Dermis blood vessel endothelial cell (primary cell): Measurements from ENCODE around the gene DEPDC4. TPM values are rescaled to one million over a fixed set of nuclear protein-coding genes. Genes with fewer than 3 reads are reported as not detected.
A peak's percentile ranks its signal among the peaks of the same experiment; 100 is the strongest.

Source experiments
- DNase-seq: peaks from one replicate; pipeline ENCODE4 v3.0.0; 2010
- total RNA-seq: library from RNA; depleted of rRNA; stranded (reverse); fragments of >200 nt; gene quantifications from 2 replicates; pipeline ENCODE4 v1.2.3, GENCODE V29; 2014

The DEPDC4 gene
- total RNA-seq, 1 donor from 2014 or later: 0.17 TPM

GRCh38 chr12:100213016-100213891, 53.6 kb downstream of the DEPDC4 start:
- no peak for DNase-seq

DNA sequence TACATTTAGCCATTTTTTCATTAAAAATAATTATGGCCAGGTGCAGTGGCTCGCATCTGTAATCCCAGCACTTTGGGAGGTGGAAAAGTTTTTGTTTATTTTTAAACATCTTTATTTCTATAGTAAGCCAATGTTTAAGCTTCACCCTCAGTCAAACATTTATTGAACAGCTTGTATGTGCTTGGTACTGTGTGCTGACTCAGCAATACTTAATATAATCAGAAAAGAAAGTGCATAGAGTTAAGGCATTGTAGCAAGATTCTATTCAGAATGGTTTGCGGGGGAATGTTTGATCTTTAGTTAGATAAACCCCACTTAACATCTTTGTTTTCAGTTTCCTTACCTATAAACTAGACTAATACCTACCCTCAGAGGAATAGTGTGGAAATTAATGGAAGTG, 55.2 kb downstream of the DEPDC4 start:
- DNase-seq: no peak

GRCh38 chr12:100208834-100209233, 58.0 kb downstream of the DEPDC4 start:
- DNase-seq: no peak

GRCh38 chr12:100207311-100207710, 59.6 kb downstream of the DEPDC4 start:
- DNase-seq: no peak

DNA sequence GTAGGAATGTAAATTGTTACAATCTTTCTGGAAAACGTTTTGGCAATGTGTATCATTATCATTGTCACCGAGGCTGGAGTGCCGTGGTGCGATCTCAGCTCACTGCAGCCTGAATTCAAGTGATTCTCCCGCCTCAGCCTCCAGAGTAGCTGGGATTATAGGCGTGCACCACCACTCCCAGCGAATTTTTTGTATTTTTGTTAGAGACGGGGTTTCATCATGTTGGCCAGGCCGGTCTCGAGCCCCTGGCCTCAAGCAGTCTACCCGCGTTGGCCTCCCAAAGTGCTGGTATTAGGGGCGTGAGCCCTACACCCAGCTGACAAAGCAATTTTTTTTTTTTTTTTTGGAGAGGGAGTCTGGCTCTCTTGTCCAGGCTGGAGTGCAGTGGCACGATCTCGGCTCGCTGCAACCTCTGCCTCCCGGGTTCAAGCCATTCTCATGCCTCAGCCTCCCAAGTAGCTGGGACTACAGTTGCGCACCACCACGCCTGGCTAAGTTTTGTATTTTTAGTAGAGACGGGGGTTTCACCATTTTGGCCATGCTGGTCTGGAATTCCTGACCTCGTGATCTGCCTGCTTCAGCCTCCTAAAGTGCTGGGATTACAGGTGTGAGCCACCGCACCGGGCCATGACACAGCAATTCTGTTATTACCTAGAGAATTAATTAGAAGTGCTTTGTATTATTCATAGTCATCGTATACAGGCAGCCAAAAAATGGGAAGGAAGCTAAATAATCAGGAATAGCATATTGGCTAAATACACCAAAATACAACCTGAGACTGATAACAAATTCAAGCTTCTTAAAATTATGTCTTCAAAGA, 65.1 kb downstream of the DEPDC4 start:
- DNase-seq: no peak

- peak; percentile 97 for DNase-seq
These were observed 66.3 kb downstream of the DEPDC4 start, which contains the start of gene ACTR6 for GRCh38 chr12:100200463-100201181. TSS of gene ACTR6 (plus strand) at chr12:100200815. CDS start at chr12:100200852, 37 bp downstream.

DNA sequence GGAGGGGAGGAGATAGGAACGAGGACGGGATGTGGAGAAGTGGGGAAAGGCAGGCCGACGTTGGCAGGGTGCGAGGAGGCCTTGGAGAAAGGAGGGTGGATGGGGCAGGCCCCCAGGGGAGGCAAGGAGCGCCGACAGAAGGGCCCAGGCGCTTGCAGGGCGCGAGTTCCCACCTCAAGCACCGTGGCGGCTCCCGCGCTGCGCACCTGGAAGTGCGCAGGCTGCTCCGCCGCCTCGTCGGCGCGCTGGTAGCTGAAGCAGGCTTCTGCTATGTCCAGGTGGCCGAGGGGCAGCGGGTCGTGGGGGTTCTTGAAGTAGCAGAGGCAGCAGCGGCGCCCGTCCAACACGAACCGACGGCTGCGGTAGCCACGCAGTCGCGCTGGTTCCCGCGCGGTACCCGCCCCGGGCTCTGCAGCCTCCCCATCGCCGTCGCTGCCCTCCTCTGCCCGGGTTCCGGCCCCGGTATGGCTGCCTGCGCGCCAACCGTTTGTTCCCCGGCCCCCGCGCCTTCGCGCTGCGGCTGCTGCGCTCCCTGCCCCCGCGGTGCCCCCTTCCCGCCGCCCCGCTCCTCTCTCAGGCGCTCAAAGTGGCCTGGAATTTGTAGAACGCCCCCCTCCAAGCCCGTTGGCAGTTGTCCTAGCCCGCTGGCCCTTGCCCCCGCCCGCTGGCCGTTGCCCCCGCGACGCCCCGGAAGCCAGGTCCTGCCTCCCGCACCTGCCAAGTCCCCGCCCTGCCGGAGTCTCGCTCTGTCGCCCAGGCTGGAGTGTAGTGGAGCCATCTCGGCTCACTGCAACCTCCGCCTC, 67.3 kb downstream of the DEPDC4 start:
- DNase-seq: peak; percentile 32

DNA sequence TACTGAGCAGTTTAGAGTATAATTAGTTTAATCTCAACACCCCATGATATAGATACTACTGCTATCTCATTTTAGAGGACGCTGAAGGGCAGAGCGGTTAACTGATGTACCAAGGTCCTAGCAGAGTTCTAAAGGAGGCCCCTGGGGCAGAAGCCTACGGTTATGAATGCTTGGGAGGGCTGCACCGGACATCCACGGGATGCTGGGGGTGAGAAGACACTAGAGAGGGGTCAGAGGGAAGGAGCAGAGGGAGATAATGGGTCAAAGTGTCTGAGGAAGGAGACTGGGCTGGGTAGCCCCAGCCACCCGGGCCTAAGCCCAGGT, 67.9 kb downstream of the DEPDC4 start:
- no peak for DNase-seq

DNA sequence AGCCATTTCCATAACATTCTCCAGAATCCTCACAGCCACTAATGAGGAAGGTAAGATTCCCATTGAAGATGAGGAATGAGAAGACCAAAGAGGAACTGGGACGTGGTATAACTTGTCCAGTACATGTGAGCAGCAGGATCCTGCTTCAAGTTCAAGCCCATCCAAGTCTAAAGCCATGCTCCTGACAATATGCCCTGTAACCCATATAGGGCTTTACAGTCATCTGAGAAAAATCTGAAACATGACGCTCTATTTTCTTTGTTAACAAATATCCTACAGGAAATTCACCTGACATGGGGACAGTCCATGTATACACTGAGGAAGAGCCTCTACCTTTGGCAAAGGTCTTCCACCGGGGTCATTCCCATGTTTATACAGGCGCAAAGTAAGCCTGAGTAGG, 69.4 kb downstream of the DEPDC4 start:
- no peak for DNase-seq

DNA sequence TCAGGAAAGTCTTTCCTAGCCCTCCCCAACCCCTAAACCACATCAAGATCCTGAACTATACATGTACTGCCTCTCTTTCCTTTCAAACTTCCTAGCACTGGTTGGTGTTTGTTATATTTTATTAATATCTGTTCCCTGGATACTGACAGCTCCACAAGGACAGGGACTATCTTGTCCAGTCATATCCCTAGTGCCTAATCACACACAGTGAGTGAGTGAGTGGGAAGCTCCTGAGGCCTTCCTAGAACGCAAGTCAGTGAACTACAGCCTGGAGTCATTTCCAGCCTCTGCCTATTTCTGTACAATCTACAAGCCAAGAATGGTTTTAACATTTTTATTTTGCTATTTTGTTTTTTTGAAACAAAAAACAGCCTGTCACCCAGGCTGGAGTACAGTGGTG, 73.8 kb downstream of the DEPDC4 start:
- DNase-seq: no peak

Other genes starting within 250 kb of the DEPDC4 start
- 16.2 and 18.1 TPM in 2 replicates for gene BLTP3B, start 124.2 kb downstream of the DEPDC4 start, total RNA-seq
- 12.8 and 26.0 TPM in 2 replicates for gene ACTR6, start 66.3 kb downstream of the DEPDC4 start, total RNA-seq
- 49.2 and 52.9 TPM in 2 replicates for gene SCYL2, start 98 bp upstream of the DEPDC4 start, total RNA-seq
- gene SLC17A8, start 90.0 kb upstream of the DEPDC4 start, total RNA-seq: not detected in 2 replicates
- 0.09 and 0.34 TPM in 2 replicates for gene NR1H4, start 206.8 kb upstream of the DEPDC4 start, total RNA-seq